Upper lobe of left lung (tissue), 6 donors: ENCODE data around the gene SLC27A1. TPM values are rescaled to one million over a fixed set of nuclear protein-coding genes. Genes with fewer than 3 reads are reported as not detected.

Source experiments
- ATAC-seq, 2 donors: fragments of 200-7000 bp; cut with Tn5 transposase; one replicate each; pipeline ENCODE4 v1.9.1; 2022; ENCODE audit warnings: mild to moderate bottlenecking in 2 of 2, moderate library complexity in 2 of 2; ENCODE audit not compliant: low FRiP score in 2 of 2
- DNase-seq, 2 donors: peaks; one replicate each; pipeline ENCODE4 v3.0.0-alpha.2; 2019 to 2020
- H3K27ac ChIP-seq, 4 donors: fragments of 200-600 bp; sonication (generic); one replicate each; pipeline ENCODE4 v1.5.1; 2016 to 2019
- H3K27me3 ChIP-seq, 4 donors: fragments of 200-600 bp; sonication (generic); one replicate each; pipeline ENCODE4 v1.5.1; 2017 to 2019
- H3K36me3 ChIP-seq, 4 donors: fragments of 200-600 bp; sonication (generic); one replicate each; pipeline ENCODE4 v1.5.1; 2016 to 2019
- H3K4me1 ChIP-seq, 4 donors: fragments of 200-600 bp; sonication (generic); one replicate each; pipeline ENCODE4 v1.5.1; 2018 to 2019
- H3K4me3 ChIP-seq, 4 donors: fragments of 200-600 bp; sonication (generic); one replicate each; pipeline ENCODE4 v1.5.1; 2017 to 2019; ENCODE audit warnings: mild to moderate bottlenecking in 2 of 4, moderate library complexity in 1 of 4
- H3K9me3 ChIP-seq, 4 donors: fragments of 200-600 bp; sonication (generic); one replicate each; pipeline ENCODE4 v1.5.1; 2018 to 2019
- EP300 ChIP-seq, 4 donors: sonication (generic); formaldehyde crosslinking; IDR thresholded peaks; one replicate each; pipeline ENCODE4 v1.5.1; 2017; ENCODE audit warnings: antibody characterized with exemption in 4 of 4, control low read depth in 2 of 4
- POLR2A ChIP-seq, 4 donors: fragments of 450-650 bp; IDR thresholded peaks; one replicate each; pipeline ENCODE4 v1.5.1; 2016 to 2017; ENCODE audit warnings: antibody characterized with exemption in 4 of 4, mild to moderate bottlenecking in 2 of 4
- POLR2AphosphoS5 ChIP-seq, 2 donors: sonication (generic); formaldehyde crosslinking; IDR thresholded peaks; one replicate each; pipeline ENCODE4 v1.5.1; 2017; ENCODE audit warnings: antibody characterized with exemption in 2 of 2
- WGBS, 2 donors: methylation state at CpG; one replicate each; pipeline ENCODE4 v1.1.5; 2017 to 2018; 5-methylcytosine and 5-hydroxymethylcytosine counted together
- total RNA-seq, 6 donors: library from RNA; depleted of rRNA in 4 of 6; stranded (reverse); fragments of >200 nt in 4 of 6; gene quantifications; one replicate each; pipeline versions ENCODE4 v1.1.0 to v1.2.1, GENCODE V29; 2016 to 2021
- TF ChIP-seq, protein P1 (sequence below), 6 experiments: fragments of 450-650 bp in 4 of 6; fragments of 200-600 bp in 2 of 6; sonication (generic) in 2 of 6; IDR thresholded peaks; one replicate each; pipeline ENCODE4 v1.5.1; 2016 to 2019; ENCODE audit warnings: antibody characterized with exemption in 6 of 6
- donor health status: DM: no; HTN: no; CAD: no; lungs with moderate emphysema.
- donor health status: DM: no; HTN: yes; CAD: no; lungs with severe emphysema.

The SLC27A1 gene
- total RNA-seq, 6 donors from 2014 or later = 21.0 to 88.0 (median 30.8) TPM

DNA sequence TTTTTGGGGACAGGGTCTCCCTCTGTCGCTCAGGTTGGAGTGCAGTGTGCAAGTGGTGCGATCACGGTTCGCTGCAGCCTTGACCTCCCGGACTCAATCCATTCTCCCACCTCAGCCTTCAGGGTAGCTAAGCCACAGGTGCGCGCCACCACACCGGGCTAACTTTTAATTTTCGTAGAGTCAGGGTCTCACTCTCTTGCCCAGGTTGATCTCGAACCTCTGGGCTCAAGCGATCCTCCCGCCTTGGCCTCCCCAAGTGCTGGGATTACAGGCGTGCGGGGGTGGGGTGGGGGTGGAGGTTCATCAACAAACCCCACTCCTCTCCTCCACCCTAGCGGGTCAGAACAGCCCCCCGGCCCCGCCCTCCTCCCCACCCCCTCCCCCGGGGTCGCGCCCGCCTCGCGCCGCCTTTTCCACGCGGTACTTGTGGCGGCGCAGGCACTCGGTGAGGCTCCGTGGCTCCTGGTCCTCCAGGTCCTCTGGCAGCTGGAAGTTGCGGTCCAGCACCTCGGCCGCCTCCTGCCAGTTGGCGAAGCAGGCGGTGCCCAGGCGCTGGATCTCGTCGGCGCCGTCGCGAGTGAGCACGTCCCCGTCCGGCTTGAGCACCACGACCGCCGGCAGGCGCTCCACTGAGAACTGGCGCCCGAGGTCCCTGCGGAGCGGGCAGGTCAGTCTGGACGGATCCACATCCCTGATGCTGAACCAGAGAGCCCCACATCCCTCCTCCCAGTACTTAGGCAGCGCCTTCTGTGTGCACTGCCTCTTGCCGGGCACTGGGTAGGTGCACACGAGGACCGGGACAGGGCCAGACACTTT is 14.8 kb upstream of the SLC27A1 start:
- 16 to 36% methylated on average over 11 to 32 of the region's 58 CpGs for WGBS, 2 donors
- Histone ChIP-seq H3K27me3 (peaks cover 3 to 31% (median 16%) of the 10 kb centered on the region in 4 donors), H3K4me1 (peaks cover 5 to 20% (median 8%) of the 10 kb centered on the region in 4 donors), H3K9me3 (no peaks in the 10 kb centered on the region), H3K27ac (no peak overlapping the region), H3K36me3 (no peaks in the 10 kb centered on the region), H3K4me3 (no peak overlapping the region)
- DNase-seq = peak in 1 of 2 donors; percentile 84
- ATAC-seq = no peak
- TF ChIP-seq EP300 (IDR thresholded peaks at IDR 0.05) (no peak), POLR2A (IDR thresholded peaks at IDR 0.05) (no peak), POLR2AphosphoS5 (IDR thresholded peaks at IDR 0.05) (no peak)
- TF ChIP-seq, protein P1, sequence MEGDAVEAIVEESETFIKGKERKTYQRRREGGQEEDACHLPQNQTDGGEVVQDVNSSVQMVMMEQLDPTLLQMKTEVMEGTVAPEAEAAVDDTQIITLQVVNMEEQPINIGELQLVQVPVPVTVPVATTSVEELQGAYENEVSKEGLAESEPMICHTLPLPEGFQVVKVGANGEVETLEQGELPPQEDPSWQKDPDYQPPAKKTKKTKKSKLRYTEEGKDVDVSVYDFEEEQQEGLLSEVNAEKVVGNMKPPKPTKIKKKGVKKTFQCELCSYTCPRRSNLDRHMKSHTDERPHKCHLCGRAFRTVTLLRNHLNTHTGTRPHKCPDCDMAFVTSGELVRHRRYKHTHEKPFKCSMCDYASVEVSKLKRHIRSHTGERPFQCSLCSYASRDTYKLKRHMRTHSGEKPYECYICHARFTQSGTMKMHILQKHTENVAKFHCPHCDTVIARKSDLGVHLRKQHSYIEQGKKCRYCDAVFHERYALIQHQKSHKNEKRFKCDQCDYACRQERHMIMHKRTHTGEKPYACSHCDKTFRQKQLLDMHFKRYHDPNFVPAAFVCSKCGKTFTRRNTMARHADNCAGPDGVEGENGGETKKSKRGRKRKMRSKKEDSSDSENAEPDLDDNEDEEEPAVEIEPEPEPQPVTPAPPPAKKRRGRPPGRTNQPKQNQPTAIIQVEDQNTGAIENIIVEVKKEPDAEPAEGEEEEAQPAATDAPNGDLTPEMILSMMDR (IDR thresholded peaks at IDR 0.05) = no peak

DNA sequence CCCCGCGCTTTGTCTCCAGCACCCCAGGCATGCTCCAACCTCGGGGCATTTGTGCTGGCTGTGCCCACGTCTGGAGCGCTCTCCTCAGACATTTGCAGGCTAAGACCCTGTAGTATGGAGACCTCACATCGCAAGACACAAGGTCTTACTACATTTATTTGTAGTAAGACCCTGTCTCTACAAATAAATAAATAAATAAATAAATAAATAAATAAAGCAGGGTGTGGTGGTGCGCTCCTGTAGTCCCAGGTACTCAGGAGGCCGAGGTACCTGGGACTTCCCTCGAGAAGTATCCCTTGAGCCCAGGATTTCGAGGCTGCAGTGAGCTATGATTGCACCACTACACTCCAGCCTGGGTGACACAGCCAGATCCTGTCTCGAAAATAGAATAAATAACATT is 14.2 kb upstream of the SLC27A1 start:
- H3K4me1 ChIP-seq = peaks cover 5 to 20% (median 8%) of the 10 kb centered on the region in 4 donors
- ATAC-seq (no peak), DNase-seq (no peak)
- no peaks in the 10 kb centered on the region for H3K9me3 ChIP-seq
- no peak for TF ChIP-seq POLR2A (IDR thresholded peaks at IDR 0.05)
- TF ChIP-seq, protein P1 (IDR thresholded peaks at IDR 0.05) = no peak
- no peak for TF ChIP-seq EP300 (IDR thresholded peaks at IDR 0.05)
- TF ChIP-seq POLR2AphosphoS5 (IDR thresholded peaks at IDR 0.05) = no peak
- H3K36me3 ChIP-seq = no peaks in the 10 kb centered on the region
- peaks cover 3 to 31% (median 16%) of the 10 kb centered on the region in 4 donors for H3K27me3 ChIP-seq
- H3K4me3 ChIP-seq = no peak overlapping the region
- 64 to 65% methylated on average over 9 to 11 of the region's 11 CpGs for WGBS, 2 donors
- H3K27ac ChIP-seq = no peak overlapping the region

DNA sequence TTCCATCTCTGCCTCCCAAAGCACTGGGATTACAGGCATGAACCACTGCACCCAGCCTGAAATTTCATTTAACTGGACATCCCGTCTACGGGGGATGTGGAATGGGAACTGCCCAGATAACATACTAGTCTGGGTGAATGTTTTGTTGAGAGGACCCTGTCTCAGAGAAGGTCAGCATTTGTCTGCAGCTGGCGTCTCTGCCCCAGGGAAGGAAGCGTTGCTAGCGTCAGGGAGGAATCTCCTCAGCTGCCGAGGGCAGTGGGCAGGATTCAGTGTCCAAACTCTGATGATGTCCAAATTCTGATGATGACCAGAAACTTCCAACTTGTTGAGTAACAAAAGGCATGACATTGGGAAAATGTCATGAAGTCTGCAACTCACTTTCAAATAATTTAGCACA is 12.7 kb upstream of the SLC27A1 start:
- TF ChIP-seq, protein P1 (IDR thresholded peaks at IDR 0.05) = no peak
- TF ChIP-seq EP300 (IDR thresholded peaks at IDR 0.05) = no peak
- TF ChIP-seq POLR2A (IDR thresholded peaks at IDR 0.05) = no peak
- no peak for TF ChIP-seq POLR2AphosphoS5 (IDR thresholded peaks at IDR 0.05)
- DNase-seq = no peak
- H3K9me3 ChIP-seq = no peaks in the 10 kb centered on the region
- H3K36me3 ChIP-seq = no peaks in the 10 kb centered on the region
- WGBS, 2 donors = 38 to 52% methylated on average over 6 of the region's 6 CpGs
- H3K27ac ChIP-seq = no peak overlapping the region
- H3K27me3 ChIP-seq = peaks cover 3 to 31% (median 16%) of the 10 kb centered on the region in 4 donors
- no peak for ATAC-seq
- peaks cover 5 to 20% (median 8%) of the 10 kb centered on the region in 4 donors for H3K4me1 ChIP-seq
- H3K4me3 ChIP-seq = no peak overlapping the region

DNA sequence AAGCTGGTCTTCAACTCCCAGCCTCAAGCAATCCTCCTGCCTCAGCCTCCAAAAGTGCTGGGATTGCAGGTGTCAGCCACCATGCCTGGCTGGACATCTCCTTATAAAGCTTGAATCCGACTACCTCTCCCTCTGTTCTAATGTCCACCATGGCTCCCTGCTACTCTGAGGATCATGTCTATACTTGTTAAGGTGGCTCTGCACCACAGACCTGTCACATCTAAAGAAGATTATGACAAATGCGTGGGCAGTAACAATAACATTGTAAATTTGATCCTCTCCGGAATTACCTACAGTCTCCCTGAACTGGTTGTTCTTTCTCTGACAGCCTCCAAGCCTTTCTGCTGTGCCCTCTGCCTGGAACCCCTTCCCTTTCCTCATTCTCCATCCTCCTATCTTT is 11.4 kb upstream of the SLC27A1 start:
- Histone ChIP-seq H3K27me3 (peaks cover 3 to 27% (median 16%) of the 10 kb centered on the region in 4 donors), H3K27ac (no peak overlapping the region), H3K4me3 (no peak overlapping the region), H3K9me3 (no peaks in the 10 kb centered on the region), H3K4me1 (peaks cover 5 to 14% (median 6%) of the 10 kb centered on the region in 4 donors), H3K36me3 (no peaks in the 10 kb centered on the region)
- no peak for ATAC-seq
- 78 to 79% methylated on average over 3 of the region's 3 CpGs for WGBS, 2 donors
- DNase-seq = no peak
- TF ChIP-seq POLR2AphosphoS5 (IDR thresholded peaks at IDR 0.05) = no peak
- TF ChIP-seq, protein P1 (IDR thresholded peaks at IDR 0.05) = no peak
- TF ChIP-seq EP300 (IDR thresholded peaks at IDR 0.05) = no peak
- no peak for TF ChIP-seq POLR2A (IDR thresholded peaks at IDR 0.05)
